ENCODE measurements around the gene SHPK. TPM values are rescaled to one million over a fixed set of nuclear protein-coding genes. Genes with fewer than 3 reads are reported as not detected.

The SHPK gene
- total and polyA plus RNA-seq, 12 donors = 8.8 to 27.4 (median 17.1) TPM

DNA sequence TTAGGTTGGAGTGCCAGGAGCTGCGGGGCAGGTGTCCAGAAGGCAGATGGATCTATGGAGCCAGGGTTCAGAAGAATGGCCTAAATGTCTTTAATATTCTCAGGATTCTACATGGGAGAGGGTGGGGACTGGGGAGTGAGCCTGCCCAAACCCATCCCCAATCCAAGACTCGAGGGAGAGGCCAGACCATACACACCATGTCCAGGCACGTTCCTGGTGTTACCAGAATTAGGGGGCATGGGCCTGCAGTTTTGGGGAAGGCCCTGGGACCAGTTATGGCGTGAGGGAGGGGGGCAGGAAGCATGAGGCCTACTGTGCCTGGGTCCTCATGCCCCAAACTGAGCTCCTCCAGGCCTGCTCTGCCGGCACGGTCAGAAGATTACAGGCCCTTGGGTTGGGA lies 30.5 kb upstream of the SHPK start:
- no peak for TF ChIP-seq POLR2A (IDR thresholded peaks at IDR 0.05)
- TF ChIP-seq, protein P1, sequence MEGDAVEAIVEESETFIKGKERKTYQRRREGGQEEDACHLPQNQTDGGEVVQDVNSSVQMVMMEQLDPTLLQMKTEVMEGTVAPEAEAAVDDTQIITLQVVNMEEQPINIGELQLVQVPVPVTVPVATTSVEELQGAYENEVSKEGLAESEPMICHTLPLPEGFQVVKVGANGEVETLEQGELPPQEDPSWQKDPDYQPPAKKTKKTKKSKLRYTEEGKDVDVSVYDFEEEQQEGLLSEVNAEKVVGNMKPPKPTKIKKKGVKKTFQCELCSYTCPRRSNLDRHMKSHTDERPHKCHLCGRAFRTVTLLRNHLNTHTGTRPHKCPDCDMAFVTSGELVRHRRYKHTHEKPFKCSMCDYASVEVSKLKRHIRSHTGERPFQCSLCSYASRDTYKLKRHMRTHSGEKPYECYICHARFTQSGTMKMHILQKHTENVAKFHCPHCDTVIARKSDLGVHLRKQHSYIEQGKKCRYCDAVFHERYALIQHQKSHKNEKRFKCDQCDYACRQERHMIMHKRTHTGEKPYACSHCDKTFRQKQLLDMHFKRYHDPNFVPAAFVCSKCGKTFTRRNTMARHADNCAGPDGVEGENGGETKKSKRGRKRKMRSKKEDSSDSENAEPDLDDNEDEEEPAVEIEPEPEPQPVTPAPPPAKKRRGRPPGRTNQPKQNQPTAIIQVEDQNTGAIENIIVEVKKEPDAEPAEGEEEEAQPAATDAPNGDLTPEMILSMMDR (IDR thresholded peaks at IDR 0.05) = no peak
- Histone ChIP-seq H3K4me3 (no peak overlapping the region), H3K36me3 (replicated peaks in 1 of 2) (peaks cover 0 to 32% of the 10 kb centered on the region in 2 donors), H3K9me3 (replicated peaks in 1 of 3) (no peaks in the 10 kb centered on the region), H3K4me1 (replicated peaks in 1 of 2) (peaks cover 23 to 32% of the 10 kb centered on the region in 2 donors), H3K27me3 (no peaks in the 10 kb centered on the region), H3K27ac (peak overlapping the region in 4 of 5 donors; percentile 43 to 93 (median 80))
- WGBS, 4 donors = 74 to 86% (median 84%) methylated on average over 4 to 6 of the region's 6 CpGs
- intact Hi-C loops (cut with DNase I) = no loop called here
- DNase-seq = no peak

DNA sequence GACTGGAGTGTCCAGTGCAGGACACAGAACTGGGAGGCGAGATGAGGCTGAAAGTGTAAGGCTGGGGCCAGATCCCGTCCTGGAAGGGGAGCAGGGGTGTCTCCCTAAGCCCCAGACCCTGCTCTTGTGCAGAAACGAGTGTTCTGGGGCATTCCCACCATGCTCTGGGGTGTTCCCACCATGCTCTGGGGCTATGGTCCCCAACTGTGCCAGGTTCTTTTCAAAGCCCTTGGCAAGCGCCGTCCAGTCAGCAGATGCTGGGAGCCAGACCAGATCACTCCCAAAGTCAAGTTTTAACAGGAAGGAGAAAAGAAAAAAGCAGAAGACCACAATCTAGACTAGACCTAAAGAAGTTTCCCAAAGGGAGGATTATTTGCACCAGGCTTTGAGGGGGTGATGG lies 29.8 kb upstream of the SHPK start:
- 69 to 96% (median 71%) methylated on average over 4 to 5 of the region's 5 CpGs for WGBS, 4 donors
- Histone ChIP-seq H3K9me3 (replicated peaks in 1 of 3) (no peaks in the 10 kb centered on the region), H3K36me3 (replicated peaks in 1 of 2) (peaks cover 0 to 32% of the 10 kb centered on the region in 2 donors), H3K27ac (peak overlapping the region in 3 of 5 donors; percentile 19 to 93 (median 71)), H3K4me3 (no peak overlapping the region), H3K4me1 (replicated peaks in 1 of 2) (peaks cover 27 to 39% of the 10 kb centered on the region in 2 donors), H3K27me3 (no peaks in the 10 kb centered on the region)
- TF ChIP-seq, protein P1 (IDR thresholded peaks at IDR 0.05) = no peak
- TF ChIP-seq POLR2A (IDR thresholded peaks at IDR 0.05) = no peak
- intact Hi-C loops (cut with DNase I) = no loop called here
- DNase-seq = peak in 1 of 7 donors; percentile 43

DNA sequence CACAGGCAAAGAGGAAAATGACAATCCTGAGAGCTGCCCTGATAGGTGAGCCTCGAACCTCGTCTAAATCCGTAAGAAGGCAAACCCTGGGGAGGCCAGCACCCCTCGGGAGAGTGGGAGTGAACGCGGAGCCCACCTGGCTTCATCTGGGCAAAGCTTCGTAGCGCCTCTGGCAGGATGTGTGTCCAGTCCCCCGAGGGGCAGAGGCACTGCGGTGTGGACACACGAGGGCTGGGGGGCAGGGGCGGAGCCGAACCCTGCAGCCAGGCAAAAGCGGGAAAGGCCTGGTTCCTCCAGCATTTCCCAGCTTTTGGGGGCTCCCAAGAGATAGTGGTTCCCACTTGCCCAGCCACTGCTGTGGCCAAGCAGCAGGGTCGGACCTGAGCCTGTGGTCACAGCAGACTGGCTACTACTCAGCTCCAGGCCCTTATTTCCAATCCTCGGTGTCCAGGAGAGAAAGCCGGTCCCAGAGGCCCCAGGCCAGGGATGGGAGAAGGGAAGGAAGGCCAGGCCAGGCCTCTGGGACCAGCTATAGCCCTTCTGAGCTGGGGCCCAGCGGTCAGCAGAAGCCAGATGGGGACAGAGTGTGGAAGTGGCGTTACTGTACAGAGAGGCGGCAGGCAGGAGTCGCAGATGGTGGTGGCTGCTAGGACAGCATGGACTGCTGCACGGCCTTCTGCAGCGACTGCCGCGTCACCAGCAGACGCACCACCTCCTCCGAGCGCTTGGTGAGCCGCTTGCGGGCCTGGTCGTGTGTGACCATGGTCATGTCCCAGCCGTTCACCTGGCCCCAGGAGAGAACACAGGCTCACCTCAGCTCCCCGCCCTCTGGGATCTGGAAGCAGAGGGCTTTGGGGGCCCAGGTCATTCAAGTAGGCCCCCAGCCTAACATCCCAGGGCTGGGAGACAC lies 27.3 kb upstream of the SHPK start:
- Histone ChIP-seq H3K4me1 (replicated peaks in 1 of 2) (peaks cover 39 to 56% of the 10 kb centered on the region in 2 donors), H3K27ac (no peak overlapping the region), H3K9me3 (replicated peaks in 1 of 3) (no peaks in the 10 kb centered on the region), H3K36me3 (replicated peaks in 1 of 2) (peaks cover 0 to 26% of the 10 kb centered on the region in 2 donors), H3K27me3 (no peaks in the 10 kb centered on the region), H3K4me3 (no peak overlapping the region)
- TF ChIP-seq, protein P1 (IDR thresholded peaks at IDR 0.05) = no peak
- no peak for TF ChIP-seq POLR2A (IDR thresholded peaks at IDR 0.05)
- WGBS, 4 donors = 86 to 92% (median 90%) methylated on average over 21 to 33 of the region's 33 CpGs
- intact Hi-C loops (cut with DNase I) = no loop called here
- no peak for DNase-seq

DNA sequence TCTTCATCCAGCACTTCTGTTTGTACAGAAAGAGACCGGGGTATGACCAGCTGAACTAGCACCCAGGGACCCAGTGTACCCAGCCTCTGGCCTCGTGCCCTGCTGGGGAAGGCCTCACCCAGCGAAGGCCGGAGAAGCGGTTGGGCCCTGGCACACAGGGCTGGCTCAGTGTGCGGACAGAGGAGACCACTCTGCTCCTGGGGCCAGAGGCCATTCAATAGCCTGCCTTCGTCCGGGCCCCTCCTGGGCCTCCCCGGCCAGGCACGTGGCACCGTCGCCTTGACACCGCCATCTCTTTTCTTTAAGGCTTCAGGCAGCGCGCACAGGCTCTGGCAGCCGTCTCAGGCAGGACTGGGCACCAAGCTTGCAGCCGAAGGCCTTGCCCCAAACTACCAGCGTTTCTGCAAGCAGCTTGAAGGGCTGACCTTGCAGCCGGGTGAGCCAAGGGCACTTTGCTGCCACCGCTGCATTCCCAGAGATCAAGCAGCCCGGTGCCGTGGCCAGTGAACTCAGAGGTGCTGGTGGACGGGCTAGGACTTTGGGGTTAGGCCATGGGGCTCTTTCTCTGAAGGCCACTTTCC lies 24.4 kb upstream of the SHPK start:
- 49 to 74% (median 55%) methylated on average over 5 to 23 of the region's 23 CpGs for WGBS, 4 donors

More for the DNA sequence above, 24.4 kb upstream of the SHPK start:
- Histone ChIP-seq H3K9me3 (replicated peaks in 1 of 3) (no peaks in the 10 kb centered on the region), H3K27me3 (no peaks in the 10 kb centered on the region), H3K4me1 (replicated peaks in 1 of 2) (peaks cover 26 to 40% of the 10 kb centered on the region in 2 donors), H3K4me3 (no peak overlapping the region), H3K27ac (peak overlapping the region; percentile 22 to 94 (median 89)), H3K36me3 (replicated peaks in 1 of 2) (peaks cover 0 to 26% of the 10 kb centered on the region in 2 donors)
- TF ChIP-seq POLR2A (IDR thresholded peaks at IDR 0.05) = peak; percentile 30 to 38
- TF ChIP-seq, protein P1 (IDR thresholded peaks at IDR 0.05) = no peak
- intact Hi-C loops (cut with DNase I) = no loop called here
- DNase-seq = peak; percentile 67 to 94 (median 87)

Data from adrenal gland (tissue), 12 donors.